ENCODE data around the gene DOCK4.

GRCh38 chr7:112059675-112060074 lies 146.5 kb downstream of the DOCK4 start:
- TF ChIP-seq CTCF (IDR thresholded peaks at IDR 0.05), result no peak
- TF ChIP-seq POLR2A (IDR thresholded peaks at IDR 0.05), result no peak
- TF ChIP-seq EP300 (IDR thresholded peaks at IDR 0.05), result no peak
